ENCODE results near the gene SEC24D. TPM values are rescaled to one million over a fixed set of nuclear protein-coding genes. Genes with fewer than 3 reads are reported as not detected.

The SEC24D gene
- total RNA-seq, 4 donors from 2014 or later = 14.5 to 51.5 (median 28.2) TPM

- no peak for TF ChIP-seq CTCF (IDR thresholded peaks at IDR 0.05; ENCODE audit: low read depth)
Measured at GRCh38 chr4:118803253-118803652, 32.7 kb downstream of the SEC24D start.

- TF ChIP-seq CTCF (IDR thresholded peaks at IDR 0.05; ENCODE audit: low read depth) = no peak
Measured at GRCh38 chr4:118801895-118802575, 33.9 kb downstream of the SEC24D start.

- TF ChIP-seq CTCF (IDR thresholded peaks at IDR 0.05; ENCODE audit: low read depth) = no peak
Measured at GRCh38 chr4:118799231-118799942, 36.5 kb downstream of the SEC24D start.

GRCh38 chr4:118798658-118799057 is 37.3 kb downstream of the SEC24D start:
- no peak for TF ChIP-seq CTCF (IDR thresholded peaks at IDR 0.05; ENCODE audit: low read depth)

GRCh38 chr4:118797558-118798142 is 38.3 kb downstream of the SEC24D start:
- no peak for TF ChIP-seq CTCF (IDR thresholded peaks at IDR 0.05; ENCODE audit: low read depth)

- no peak for TF ChIP-seq CTCF (IDR thresholded peaks at IDR 0.05; ENCODE audit: low read depth)
Measured at GRCh38 chr4:118790544-118790943, 45.4 kb downstream of the SEC24D start.

- TF ChIP-seq CTCF (IDR thresholded peaks at IDR 0.05; ENCODE audit: low read depth) = no peak
Measured at GRCh38 chr4:118788911-118789310, 47.0 kb downstream of the SEC24D start.
